Endothelial cell of umbilical vein (primary cell): Measurements from ENCODE around the gene GAL. TPM values are rescaled to one million over a fixed set of nuclear protein-coding genes. Genes with fewer than 3 reads are reported as not detected.

Source experiments
- BruUV-seq: library from RNA; stranded (reverse); fragments of 400-500 nt; replicated peaks from 2 replicates; lab custom pipeline; 2021; lab: Mats Ljungman, UMichigan
- CTCF ChIA-PET: fragments of 300-600, 350-600 bp; sonication (Branson Sonifier 250); formaldehyde crosslinking; loops from one replicate; lab custom pipeline; 2021; ENCODE audit warnings: antibody characterized with exemption, inconsistent platforms; lab: Charles Lee
- POLR2A ChIA-PET: fragments of 300-600, 350-600 bp; sonication (Branson Sonifier 250); formaldehyde crosslinking; loops from one replicate; lab custom pipeline; 2021; ENCODE audit warnings: antibody characterized with exemption, inconsistent platforms; lab: Charles Lee
- DNase-seq: peaks from one replicate; pipeline ENCODE4 v3.0.0-alpha.2; 2011; ENCODE audit warnings: low read depth, low spot score
- FAIRE-seq: peaks from 2 replicates; lab custom pipeline; 2011; peaks lifted over from hg19 to GRCh38; lab: Jason Lieb, UNC
- H2AFZ ChIP-seq: 2 replicates; pipeline ENCODE4 v1.6.0; 2012; ENCODE audit warnings: low read depth, low read length, control low read depth, inconsistent platforms
- H3K27ac ChIP-seq: 2 replicates; pipeline ENCODE4 v1.5.1; 2011; ENCODE audit warnings: low read depth, mild to moderate bottlenecking, control low read depth, low read length, moderate library complexity; ENCODE audit not compliant: insufficient read depth
- H3K27me3 ChIP-seq, 2 experiments: 2 replicates each; pipeline versions ENCODE4 v1.6.0 to v1.6.1; 2011; ENCODE audit warnings: low read length in 2 of 2, mixed read lengths in 1 of 2; ENCODE audit not compliant: control insufficient read depth in 2 of 2, insufficient read depth in 2 of 2
- H3K36me3 ChIP-seq, 2 experiments: 2 replicates in 1 of 2; 3 replicates in 1 of 2; pipeline ENCODE4 v1.5.1; 2011; ENCODE audit warnings: low read length in 2 of 2, mild to moderate bottlenecking in 1 of 2, moderate library complexity in 1 of 2; ENCODE audit not compliant: control insufficient read depth in 2 of 2, insufficient read depth in 2 of 2; ENCODE audit errors: extremely low read depth in 1 of 2
- H3K4me1 ChIP-seq: 3 replicates; pipeline ENCODE4 v1.5.1; 2011; ENCODE audit warnings: mild to moderate bottlenecking, low read length; ENCODE audit not compliant: control insufficient read depth, insufficient read depth; ENCODE audit errors: extremely low read depth
- H3K4me2 ChIP-seq: 2 replicates; pipeline ENCODE4 v1.6.1; 2011; ENCODE audit warnings: low read length, control low read depth, mixed read lengths; ENCODE audit not compliant: insufficient read depth
- H3K4me3 ChIP-seq, 3 experiments: fragments of 200-600 bp in 1 of 3; sonication (generic), shearing (Covaris generic) in 1 of 3; replicated peaks in 1 of 3; 2 replicates each; pipeline ENCODE4 v1.5.1; 2011 to 2016; ENCODE audit warnings: control low read depth in 3 of 3, low read length in 3 of 3, mild to moderate bottlenecking in 2 of 3, inconsistent platforms in 1 of 3, low read depth in 1 of 3, moderate library complexity in 1 of 3; ENCODE audit not compliant: insufficient read depth in 1 of 3
- H3K79me2 ChIP-seq: 2 replicates; pipeline ENCODE4 v1.6.0; 2012; ENCODE audit warnings: low read length, inconsistent platforms; ENCODE audit not compliant: control insufficient read depth, insufficient read depth
- H3K9ac ChIP-seq: replicated peaks from 2 replicates; pipeline ENCODE3; 2011; ENCODE audit warnings: low read length, control low read depth; ENCODE audit not compliant: insufficient read depth; ENCODE audit errors: extremely low read depth
- H3K9me1 ChIP-seq: replicated peaks from 3 replicates; pipeline ENCODE4 v1.6.0; 2011; ENCODE audit warnings: mild to moderate bottlenecking, low read length; ENCODE audit not compliant: control insufficient read depth, insufficient read depth; ENCODE audit errors: extremely low read depth
- H3K9me3 ChIP-seq: replicated peaks from 2 replicates; pipeline ENCODE4 v1.5.1; 2012; ENCODE audit warnings: low read length, inconsistent platforms; ENCODE audit not compliant: control insufficient read depth, insufficient read depth
- H4K20me1 ChIP-seq: replicated peaks from 2 replicates; pipeline ENCODE3; 2011; ENCODE audit warnings: mild to moderate bottlenecking, low read length; ENCODE audit not compliant: control insufficient read depth, insufficient read depth; ENCODE audit errors: extremely low read depth
- CTCF ChIP-seq, 2 donors: IDR thresholded peaks; 1 replicate in 1 of 2; 2 replicates in 1 of 2; pipeline ENCODE4 v1.5.1; 2011; ENCODE audit warnings: low read length in 2 of 2, mild to moderate bottlenecking in 2 of 2, moderate library complexity in 2 of 2, control low read depth in 1 of 2, inconsistent platforms in 1 of 2, low read depth in 1 of 2; ENCODE audit not compliant: insufficient read depth in 1 of 2; ENCODE audit errors: extremely low read depth in 1 of 2
- EZH2 ChIP-seq: IDR thresholded peaks from 2 replicates; pipeline ENCODE4 v1.6.1; 2012; ENCODE audit warnings: borderline replicate concordance, low read depth, mild to moderate bottlenecking, moderate library complexity, low read length, inconsistent platforms; ENCODE audit not compliant: severe bottlenecking
- FOS ChIP-seq: IDR thresholded peaks from 2 replicates; pipeline ENCODE4 v1.6.1; 2011; ENCODE audit warnings: mild to moderate bottlenecking, low read length, moderate library complexity, borderline replicate concordance; ENCODE audit not compliant: insufficient read depth
- GATA2 ChIP-seq: IDR thresholded peaks from 2 replicates; pipeline ENCODE4 v1.7.0; 2011; ENCODE audit warnings: low read depth, mild to moderate bottlenecking, moderate library complexity, mixed read lengths, low read length; ENCODE audit not compliant: insufficient read length, insufficient read depth
- JUN ChIP-seq: IDR thresholded peaks from 2 replicates; pipeline ENCODE4 v1.6.1; 2011; ENCODE audit warnings: borderline replicate concordance, low read depth; ENCODE audit not compliant: insufficient read length, insufficient read depth
- MAX ChIP-seq: IDR thresholded peaks from 2 replicates; pipeline ENCODE4 v1.6.1; 2011; ENCODE audit not compliant: insufficient read depth, insufficient read length
- MYC ChIP-seq: IDR thresholded peaks from one replicate; pipeline ENCODE4 v1.6.1; 2011; ENCODE audit warnings: mild to moderate bottlenecking, low read depth, low read length
- POLR2A ChIP-seq: IDR thresholded peaks from 2 replicates; pipeline ENCODE4 v1.6.1; 2012; ENCODE audit warnings: low read depth, mild to moderate bottlenecking, control low read depth, low read length
- POLR2AphosphoS5 ChIP-seq: IDR thresholded peaks from 2 replicates; pipeline ENCODE4 v1.6.1; 2012; ENCODE audit warnings: low read depth, mild to moderate bottlenecking, control low read depth, low read length, moderate library complexity; ENCODE audit not compliant: insufficient read depth
- dilution Hi-C: fragments of 300-500 bp; cut with MboI; formaldehyde crosslinking; loops from one replicate; pipeline ENCODE4 v1.15.0; 2019; ENCODE audit warnings: low sequenced_read_pairs; ENCODE audit not compliant: extremely low pct_ligation_motif_present
- intact Hi-C: fragments of 100-400 bp; cut with micrococcal nuclease; formaldehyde crosslinking; loops from one replicate; pipeline ENCODE4 v1.10.0; 2022
- polyA plus RNA-seq, 4 experiments: library from polyadenylated mRNA; depleted of rRNA in 3 of 4; stranded (reverse) in 3 of 4; unstranded in 1 of 4; fragments of >200 nt; gene quantifications; 2 replicates each; pipeline versions ENCODE4 v1.2.1 to v1.2.3, GENCODE V29; 2011 to 2012; ENCODE audit warnings: missing spikeins in 1 of 4
- total RNA-seq: library from RNA; stranded (reverse); gene quantifications from 2 replicates; pipeline ENCODE4 v1.2.3, GENCODE V29; 2021

Gene GAL
- total and polyA plus RNA-seq, 2 donors (not counting 3 experiments of a cell fraction or from before 2014, with no cell fraction given), result 1.2 to 9.8 TPM

- DNase-seq (no peak), FAIRE-seq (no peak)
- Histone ChIP-seq H4K20me1 (no peaks in the 10 kb centered on the region), H3K36me3 (no peaks in the 10 kb centered on the region), H3K9me3 (no peaks in the 10 kb centered on the region), H3K4me3 (no peak overlapping the region), H3K27me3 (peaks cover 11 to 25% of the 10 kb centered on the region in 2 experiments), H3K9ac (no peak overlapping the region), H3K9me1 (no peaks in the 10 kb centered on the region), H3K4me2 (no peak overlapping the region), H3K27ac (no peak overlapping the region), H3K79me2 (no peaks in the 10 kb centered on the region), H3K4me1 (no peaks in the 10 kb centered on the region), H2AFZ (no peak overlapping the region)
- CTCF ChIA-PET, result interaction anchor here (2.7 kb wide), 1 partner anchor 8 kb away, joined by 12 read pairs; no protein-coding TSS in a partner anchor
- intact Hi-C loops, result no loop called here
- TF ChIP-seq GATA2 (no peak), MAX (no peak), CTCF (IDR thresholded peaks at IDR 0.05; ENCODE audit: extremely low read depth in 1 of 2, insufficient read depth in 1 of 2, low read depth in 1 of 2, low read length in 2 of 2) (no peak), POLR2A (no peak), MYC (no peak), POLR2AphosphoS5 (no peak), FOS (no peak), EZH2 (no peak), JUN (no peak)
- POLR2A ChIA-PET, result no interaction called here
- dilution Hi-C loops, result no loop called here
- no TSS peak for BruUV-seq
Measured at GRCh38 chr11:68704887-68705286, 20.5 kb downstream of the GAL start.
